Vagina (tissue), 2 donors: ENCODE measurements around the gene POU6F2. TPM values are rescaled to one million over a fixed set of nuclear protein-coding genes. Genes with fewer than 3 reads are reported as not detected.

ENCODE experiments used
- DNase-seq, 2 donors: peaks; one replicate each; pipeline ENCODE4 v3.0.0-alpha.2; 2017; ENCODE audit errors: extremely low spot score in 2 of 2
- H3K27ac ChIP-seq: fragments of 200-600 bp; sonication (generic); one replicate; pipeline ENCODE4 v1.5.1; 2019
- H3K27me3 ChIP-seq: fragments of 200-600 bp; sonication (generic); one replicate; pipeline ENCODE4 v1.5.1; 2019
- H3K36me3 ChIP-seq, 2 donors: fragments of 200-600 bp; sonication (generic); one replicate each; pipeline ENCODE4 v1.5.1; 2017 to 2019
- H3K4me1 ChIP-seq: fragments of 200-600 bp; sonication (generic); one replicate; pipeline ENCODE4 v1.5.1; 2019
- H3K4me3 ChIP-seq, 2 donors: fragments of 200-600 bp; sonication (generic); 1 replicate in 1 of 2; 2 replicates in 1 of 2; pipeline ENCODE4 v1.5.1; 2016 to 2019
- H3K9me3 ChIP-seq: fragments of 200-600 bp; sonication (generic); one replicate; pipeline ENCODE4 v1.5.1; 2019
- POLR2A ChIP-seq, 2 donors: fragments of 450-650 bp; IDR thresholded peaks; one replicate each; pipeline ENCODE4 v1.6.1; 2017; ENCODE audit warnings: antibody characterized with exemption in 2 of 2, mild to moderate bottlenecking in 2 of 2, moderate library complexity in 2 of 2
- POLR2AphosphoS5 ChIP-seq, 2 donors: sonication (generic); formaldehyde crosslinking; IDR thresholded peaks; one replicate each; pipeline ENCODE4 v1.9.0; 2017; ENCODE audit warnings: antibody characterized with exemption in 2 of 2, mild to moderate bottlenecking in 2 of 2, low read depth in 1 of 2; ENCODE audit not compliant: insufficient read depth in 1 of 2
- intact Hi-C: fragments of 100-400 bp; cut with DNase I; formaldehyde crosslinking; loops from one replicate; pipeline ENCODE4 v1.15.1; 2023
- total RNA-seq: library from RNA; depleted of rRNA; stranded (reverse); fragments of >200 nt; gene quantifications from one replicate; pipeline ENCODE4 v1.2.3, GENCODE V29; 2016
- TF ChIP-seq, protein P1 (sequence below), 3 experiments: fragments of 450-650 bp in 2 of 3; fragments of 200-600 bp in 1 of 3; sonication (generic) in 1 of 3; IDR thresholded peaks; one replicate each; pipeline ENCODE4 v1.5.1; 2017 to 2019; ENCODE audit warnings: antibody characterized with exemption in 3 of 3, mild to moderate bottlenecking in 2 of 3, moderate library complexity in 2 of 3

POU6F2 gene
- total RNA-seq, 1 donor from 2014 or later, result not detected

DNA sequence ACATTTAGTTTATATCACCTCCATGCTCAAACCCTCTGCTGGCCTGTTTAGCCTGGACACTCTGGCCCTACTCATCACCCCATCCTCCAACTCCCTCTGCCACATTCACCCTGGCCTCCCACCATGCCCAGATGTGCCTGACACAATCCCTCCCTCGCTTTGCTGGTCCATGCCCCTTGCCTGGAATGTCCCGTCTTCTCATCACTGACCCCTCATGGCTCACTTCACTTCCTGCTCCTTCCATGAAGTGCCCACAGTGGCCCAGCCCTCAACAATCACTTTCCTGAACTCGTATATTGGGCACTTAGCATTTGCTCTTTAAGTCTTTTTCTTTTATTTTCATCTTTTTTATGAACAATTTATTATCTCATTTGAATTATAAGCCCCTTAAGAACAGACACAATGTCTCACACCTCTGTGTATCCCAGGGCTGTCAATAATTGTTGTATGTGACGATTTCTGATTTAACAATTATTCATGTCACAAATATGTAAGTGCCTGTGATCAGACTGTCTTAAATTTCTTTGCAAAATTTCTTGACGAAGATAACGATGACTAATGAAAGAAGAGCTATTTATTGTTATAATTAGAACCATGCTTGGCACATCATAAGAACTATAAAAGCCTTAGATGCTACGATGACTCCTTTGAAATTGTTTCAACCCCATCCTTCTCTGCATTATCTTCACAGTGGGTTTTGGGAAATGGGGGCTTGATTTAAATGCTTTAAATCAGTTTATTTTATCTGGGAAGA, 378.6 kb downstream of the POU6F2 start:
- Histone ChIP-seq H3K36me3 (no peaks in the 10 kb centered on the region), H3K4me3 (no peak overlapping the region), H3K27ac (no peak overlapping the region), H3K4me1 (peaks cover 11% of the 10 kb centered on the region), H3K27me3 (no peaks in the 10 kb centered on the region), H3K9me3 (no peaks in the 10 kb centered on the region)
- DNase-seq, result no peak
- intact Hi-C loops, result no loop called here
- TF ChIP-seq POLR2A (IDR thresholded peaks at IDR 0.05) (no peak), POLR2AphosphoS5 (IDR thresholded peaks at IDR 0.05; ENCODE audit: insufficient read depth in 1 of 2, low read depth in 1 of 2) (no peak)
- TF ChIP-seq, protein P1, sequence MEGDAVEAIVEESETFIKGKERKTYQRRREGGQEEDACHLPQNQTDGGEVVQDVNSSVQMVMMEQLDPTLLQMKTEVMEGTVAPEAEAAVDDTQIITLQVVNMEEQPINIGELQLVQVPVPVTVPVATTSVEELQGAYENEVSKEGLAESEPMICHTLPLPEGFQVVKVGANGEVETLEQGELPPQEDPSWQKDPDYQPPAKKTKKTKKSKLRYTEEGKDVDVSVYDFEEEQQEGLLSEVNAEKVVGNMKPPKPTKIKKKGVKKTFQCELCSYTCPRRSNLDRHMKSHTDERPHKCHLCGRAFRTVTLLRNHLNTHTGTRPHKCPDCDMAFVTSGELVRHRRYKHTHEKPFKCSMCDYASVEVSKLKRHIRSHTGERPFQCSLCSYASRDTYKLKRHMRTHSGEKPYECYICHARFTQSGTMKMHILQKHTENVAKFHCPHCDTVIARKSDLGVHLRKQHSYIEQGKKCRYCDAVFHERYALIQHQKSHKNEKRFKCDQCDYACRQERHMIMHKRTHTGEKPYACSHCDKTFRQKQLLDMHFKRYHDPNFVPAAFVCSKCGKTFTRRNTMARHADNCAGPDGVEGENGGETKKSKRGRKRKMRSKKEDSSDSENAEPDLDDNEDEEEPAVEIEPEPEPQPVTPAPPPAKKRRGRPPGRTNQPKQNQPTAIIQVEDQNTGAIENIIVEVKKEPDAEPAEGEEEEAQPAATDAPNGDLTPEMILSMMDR (IDR thresholded peaks at IDR 0.05), result no peak

GRCh38 chr7:39357648-39358047, 379.9 kb downstream of the POU6F2 start:
- intact Hi-C loops, result no loop called here
- H3K4me1 ChIP-seq, result peaks cover 11% of the 10 kb centered on the region

DNA sequence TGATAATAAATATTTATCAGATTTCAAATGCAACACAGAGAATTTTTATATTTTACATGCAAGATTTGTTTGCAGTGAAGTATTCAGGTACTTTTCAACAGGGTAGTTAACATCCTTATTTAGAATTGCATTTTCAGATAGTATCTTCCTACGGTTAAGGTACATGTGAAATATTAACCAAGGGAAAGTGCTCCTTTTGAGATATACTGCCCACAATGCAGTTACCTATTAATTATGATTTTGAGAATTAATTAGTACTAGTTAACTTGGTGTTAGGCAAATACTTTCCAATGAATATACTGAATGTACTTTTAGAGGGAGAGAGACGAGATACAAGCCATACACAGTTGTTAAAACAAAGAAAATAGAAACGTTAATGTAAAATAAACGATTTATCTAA, 382.3 kb downstream of the POU6F2 start:
- no peaks in the 10 kb centered on the region for H3K9me3 ChIP-seq
- no peaks in the 10 kb centered on the region for H3K4me1 ChIP-seq
- intact Hi-C loops, result no loop called here
- no peaks in the 10 kb centered on the region for H3K27me3 ChIP-seq
- DNase-seq, result no peak
- no peaks in the 10 kb centered on the region for H3K36me3 ChIP-seq
- no peak overlapping the region for H3K4me3 ChIP-seq
- TF ChIP-seq POLR2A (IDR thresholded peaks at IDR 0.05) (no peak), POLR2AphosphoS5 (IDR thresholded peaks at IDR 0.05; ENCODE audit: insufficient read depth in 1 of 2, low read depth in 1 of 2) (no peak)
- TF ChIP-seq, protein P1 (IDR thresholded peaks at IDR 0.05), result no peak
- H3K27ac ChIP-seq, result no peak overlapping the region

More at GRCh38 chr7:39357648-39358047, 379.9 kb downstream of the POU6F2 start:
- H3K4me3 ChIP-seq, result no peak overlapping the region
- H3K27me3 ChIP-seq, result no peaks in the 10 kb centered on the region
- TF ChIP-seq POLR2AphosphoS5 (IDR thresholded peaks at IDR 0.05; ENCODE audit: insufficient read depth in 1 of 2, low read depth in 1 of 2) (no peak), POLR2A (IDR thresholded peaks at IDR 0.05) (no peak)
- TF ChIP-seq, protein P1 (IDR thresholded peaks at IDR 0.05), result no peak
- no peaks in the 10 kb centered on the region for H3K36me3 ChIP-seq
- H3K9me3 ChIP-seq, result no peaks in the 10 kb centered on the region
- H3K27ac ChIP-seq, result no peak overlapping the region
- no peak for DNase-seq

GRCh38 chr7:39360766-39361165, 383.1 kb downstream of the POU6F2 start:
- intact Hi-C loops, result no loop called here
- TF ChIP-seq, protein P1 (IDR thresholded peaks at IDR 0.05), result no peak
- no peak for TF ChIP-seq POLR2AphosphoS5 (IDR thresholded peaks at IDR 0.05; ENCODE audit: insufficient read depth in 1 of 2, low read depth in 1 of 2)
- TF ChIP-seq POLR2A (IDR thresholded peaks at IDR 0.05), result no peak
- no peaks in the 10 kb centered on the region for H3K27me3 ChIP-seq
- no peak overlapping the region for H3K4me3 ChIP-seq
- H3K4me1 ChIP-seq, result no peaks in the 10 kb centered on the region
- H3K9me3 ChIP-seq, result no peaks in the 10 kb centered on the region
- no peak overlapping the region for H3K27ac ChIP-seq
- DNase-seq, result no peak
- no peaks in the 10 kb centered on the region for H3K36me3 ChIP-seq

GRCh38 chr7:39365751-39366295, 388.1 kb downstream of the POU6F2 start:
- Histone ChIP-seq H3K4me3 (no peak overlapping the region), H3K27ac (no peak overlapping the region), H3K4me1 (no peaks in the 10 kb centered on the region), H3K27me3 (no peaks in the 10 kb centered on the region), H3K36me3 (no peaks in the 10 kb centered on the region), H3K9me3 (no peaks in the 10 kb centered on the region)
- intact Hi-C loops, result no loop called here
- TF ChIP-seq, protein P1 (IDR thresholded peaks at IDR 0.05), result no peak
- no peak for TF ChIP-seq POLR2A (IDR thresholded peaks at IDR 0.05)
- no peak for TF ChIP-seq POLR2AphosphoS5 (IDR thresholded peaks at IDR 0.05; ENCODE audit: insufficient read depth in 1 of 2, low read depth in 1 of 2)
- no peak for DNase-seq
